ENCODE data around the gene OR56A5. TPM values are rescaled to one million over a fixed set of nuclear protein-coding genes. Genes with fewer than 3 reads are reported as not detected.
A peak's percentile ranks its signal among the peaks of the same experiment; 100 is the strongest.

OR56A5 gene
- total RNA-seq, 1 donor from 2014 or later, result not detected

GRCh38 chr11:6002202-6002699 is 34.0 kb upstream of the OR56A5 start:
- no peak for DNase-seq (ENCODE audit: low read depth, low spot score)
- H3K9me3 Mint-ChIP-seq, result no peaks in the 10 kb centered on the region
- H3K27ac Mint-ChIP-seq (ENCODE audit: unreplicated experiment), result peak overlapping the region; percentile 13
- H3K27me3 Mint-ChIP-seq (ENCODE audit: low read depth), result peaks cover 14% of the 10 kb centered on the region
- TF ChIP-seq CTCF (conservative IDR thresholded peaks at IDR 0.05), result no peak
- H3K36me3 Mint-ChIP-seq (ENCODE audit: low read depth), result no peaks in the 10 kb centered on the region
- H3K4me1 Mint-ChIP-seq, result no peaks in the 10 kb centered on the region
- no peak overlapping the region for H3K4me3 Mint-ChIP-seq

- Mint-ChIP-seq H3K4me3 (no peak overlapping the region), H3K27me3 (ENCODE audit: low read depth) (peaks cover 25% of the 10 kb centered on the region), H3K36me3 (ENCODE audit: low read depth) (no peaks in the 10 kb centered on the region), H3K9me3 (no peaks in the 10 kb centered on the region), H3K4me1 (no peaks in the 10 kb centered on the region), H3K27ac (ENCODE audit: unreplicated experiment) (no peak overlapping the region)
- no peak for TF ChIP-seq CTCF (conservative IDR thresholded peaks at IDR 0.05)
- DNase-seq (ENCODE audit: low read depth, low spot score), result no peak
Measured at GRCh38 chr11:5994791-5995190, 26.5 kb upstream of the OR56A5 start.

- Mint-ChIP-seq H3K27me3 (ENCODE audit: low read depth) (peaks cover 28% of the 10 kb centered on the region), H3K27ac (ENCODE audit: unreplicated experiment) (no peak overlapping the region), H3K4me3 (no peak overlapping the region), H3K4me1 (no peaks in the 10 kb centered on the region), H3K9me3 (peaks cover under 1% of the 10 kb centered on the region), H3K36me3 (ENCODE audit: low read depth) (no peaks in the 10 kb centered on the region)
- DNase-seq (ENCODE audit: low read depth, low spot score), result no peak
- peak; percentile 68 for TF ChIP-seq CTCF (conservative IDR thresholded peaks at IDR 0.05)
Measured at GRCh38 chr11:5992604-5993251, 24.4 kb upstream of the OR56A5 start.

- H3K4me1 Mint-ChIP-seq, result no peaks in the 10 kb centered on the region
- no peak overlapping the region for H3K27ac Mint-ChIP-seq (ENCODE audit: unreplicated experiment)
- H3K4me3 Mint-ChIP-seq, result no peak overlapping the region
- H3K27me3 Mint-ChIP-seq (ENCODE audit: low read depth), result peaks cover 28% of the 10 kb centered on the region
- no peaks in the 10 kb centered on the region for H3K36me3 Mint-ChIP-seq (ENCODE audit: low read depth)
- no peak for DNase-seq (ENCODE audit: low read depth, low spot score)
- TF ChIP-seq CTCF (conservative IDR thresholded peaks at IDR 0.05), result no peak
- peaks cover 3% of the 10 kb centered on the region for H3K9me3 Mint-ChIP-seq
Measured at GRCh38 chr11:5992150-5992549, 23.9 kb upstream of the OR56A5 start.

GRCh38 chr11:5989203-5989602 is 20.9 kb upstream of the OR56A5 start:
- no peak for DNase-seq (ENCODE audit: low read depth, low spot score)
- no peak for TF ChIP-seq CTCF (conservative IDR thresholded peaks at IDR 0.05)
- H3K27me3 Mint-ChIP-seq (ENCODE audit: low read depth), result peaks cover 23% of the 10 kb centered on the region
- H3K4me3 Mint-ChIP-seq, result no peak overlapping the region
- no peaks in the 10 kb centered on the region for H3K4me1 Mint-ChIP-seq
- peaks cover 3% of the 10 kb centered on the region for H3K9me3 Mint-ChIP-seq
- H3K27ac Mint-ChIP-seq (ENCODE audit: unreplicated experiment), result no peak overlapping the region
- no peaks in the 10 kb centered on the region for H3K36me3 Mint-ChIP-seq (ENCODE audit: low read depth)

All from neural crest cell (in vitro differentiated cells).